ENCODE measurements around the gene EP400. TPM values are rescaled to one million over a fixed set of nuclear protein-coding genes. Genes with fewer than 3 reads are reported as not detected.

Gene EP400
- total RNA-seq, 1 donor from 2014 or later = 85.8 TPM

GRCh38 chr12:131979606-131980005, 29.9 kb downstream of the EP400 start:
- Mint-ChIP-seq H3K36me3 (ENCODE audit: unreplicated experiment) (no peaks in the 10 kb centered on the region), H3K27ac (ENCODE audit: unreplicated experiment) (no peak overlapping the region), H3K4me3 (ENCODE audit: unreplicated experiment) (no peak overlapping the region), H3K4me1 (ENCODE audit: low read depth, unreplicated experiment) (peaks cover 5% of the 10 kb centered on the region), H3K27me3 (ENCODE audit: unreplicated experiment) (no peaks in the 10 kb centered on the region), H3K9me3 (ENCODE audit: unreplicated experiment) (peaks cover 1% of the 10 kb centered on the region)
- TF ChIP-seq CTCF (IDR thresholded peaks at IDR 0.05; ENCODE audit: partially characterized antibody, unreplicated experiment) = no peak
- DNase-seq = no peak

GRCh38 chr12:131980263-131980662, 30.5 kb downstream of the EP400 start:
- Mint-ChIP-seq H3K4me1 (ENCODE audit: low read depth, unreplicated experiment) (peaks cover 5% of the 10 kb centered on the region), H3K4me3 (ENCODE audit: unreplicated experiment) (no peak overlapping the region), H3K27ac (ENCODE audit: unreplicated experiment) (no peak overlapping the region), H3K9me3 (ENCODE audit: unreplicated experiment) (peaks cover 1% of the 10 kb centered on the region), H3K27me3 (ENCODE audit: unreplicated experiment) (no peaks in the 10 kb centered on the region), H3K36me3 (ENCODE audit: unreplicated experiment) (no peaks in the 10 kb centered on the region)
- no peak for DNase-seq
- TF ChIP-seq CTCF (IDR thresholded peaks at IDR 0.05; ENCODE audit: partially characterized antibody, unreplicated experiment) = no peak

GRCh38 chr12:131981388-131981787, 31.6 kb downstream of the EP400 start:
- Mint-ChIP-seq H3K27me3 (ENCODE audit: unreplicated experiment) (no peaks in the 10 kb centered on the region), H3K4me3 (ENCODE audit: unreplicated experiment) (no peak overlapping the region), H3K36me3 (ENCODE audit: unreplicated experiment) (no peaks in the 10 kb centered on the region), H3K27ac (ENCODE audit: unreplicated experiment) (no peak overlapping the region), H3K9me3 (ENCODE audit: unreplicated experiment) (no peaks in the 10 kb centered on the region), H3K4me1 (ENCODE audit: low read depth, unreplicated experiment) (peaks cover 3% of the 10 kb centered on the region)
- no peak for TF ChIP-seq CTCF (IDR thresholded peaks at IDR 0.05; ENCODE audit: partially characterized antibody, unreplicated experiment)
- no peak for DNase-seq

GRCh38 chr12:131982041-131982440, 32.3 kb downstream of the EP400 start:
- no peak overlapping the region for H3K27ac Mint-ChIP-seq (ENCODE audit: unreplicated experiment)
- peaks cover 3% of the 10 kb centered on the region for H3K9me3 Mint-ChIP-seq (ENCODE audit: unreplicated experiment)
- no peak for TF ChIP-seq CTCF (IDR thresholded peaks at IDR 0.05; ENCODE audit: partially characterized antibody, unreplicated experiment)
- H3K27me3 Mint-ChIP-seq (ENCODE audit: unreplicated experiment) = peaks cover 1% of the 10 kb centered on the region
- H3K36me3 Mint-ChIP-seq (ENCODE audit: unreplicated experiment) = peaks cover 5% of the 10 kb centered on the region
- peaks cover 9% of the 10 kb centered on the region for H3K4me1 Mint-ChIP-seq (ENCODE audit: low read depth, unreplicated experiment)
- no peak overlapping the region for H3K4me3 Mint-ChIP-seq (ENCODE audit: unreplicated experiment)
- no peak for DNase-seq

- Mint-ChIP-seq H3K27me3 (ENCODE audit: unreplicated experiment) (peaks cover 1% of the 10 kb centered on the region), H3K36me3 (ENCODE audit: unreplicated experiment) (peaks cover 5% of the 10 kb centered on the region), H3K4me3 (ENCODE audit: unreplicated experiment) (no peak overlapping the region), H3K9me3 (ENCODE audit: unreplicated experiment) (peaks cover 6% of the 10 kb centered on the region), H3K4me1 (ENCODE audit: low read depth, unreplicated experiment) (peaks cover 16% of the 10 kb centered on the region), H3K27ac (ENCODE audit: unreplicated experiment) (no peak overlapping the region)
- DNase-seq = no peak
- TF ChIP-seq CTCF (IDR thresholded peaks at IDR 0.05; ENCODE audit: partially characterized antibody, unreplicated experiment) = no peak
Observed at GRCh38 chr12:131983026-131983425, 33.3 kb downstream of the EP400 start.
